SK-N-SH (cell line): ENCODE data around the gene GABRE. TPM values are rescaled to one million over a fixed set of nuclear protein-coding genes. Genes with fewer than 3 reads are reported as not detected.

Source experiments
- CTCF ChIA-PET: fragments of 300-600, 350-600 bp; formaldehyde crosslinking; extraction: SDS; loops from one replicate; lab custom pipeline; 2021; lab: Yijun Ruan, JAX
- POLR2A ChIA-PET: fragments of 350-600 bp; sonication (Branson Sonifier 250); formaldehyde crosslinking; extraction: SDS; loops from one replicate; lab custom pipeline; 2020; ENCODE audit warnings: antibody characterized with exemption, inconsistent platforms; lab: Yijun Ruan, JAX
- DNase-seq: peaks from one replicate; pipeline ENCODE4 v3.0.0; 2012
- H2AFZ ChIP-seq: fragments of 200-600 bp; sonication (generic); 2 replicates; pipeline ENCODE4 v1.8.1; 2016; ENCODE audit warnings: antibody characterized with exemption, mild to moderate bottlenecking, low read depth
- H3F3A ChIP-seq: fragments of 200-600 bp; sonication (generic); replicated peaks from 2 replicates; pipeline ENCODE3; 2016; ENCODE audit warnings: antibody characterized with exemption, mild to moderate bottlenecking; ENCODE audit not compliant: insufficient read depth
- H3K27ac ChIP-seq, 2 experiments: fragments of 200-500 bp in 1 of 2; fragments of 200-600 bp in 1 of 2; sonication (Bioruptor generic) in 1 of 2; sonication (generic), shearing (Covaris generic) in 1 of 2; 2 replicates each; pipeline versions ENCODE4 v1.5.1 to v1.6.1; 2014 to 2016; ENCODE audit warnings: low read depth in 2 of 2, inconsistent platforms in 1 of 2, low read length in 1 of 2, mild to moderate bottlenecking in 1 of 2, mixed read lengths in 1 of 2
- H3K27me3 ChIP-seq: fragments of 200-600 bp; sonication (generic), shearing (Covaris generic); 2 replicates; pipeline ENCODE4 v1.6.1; 2016; ENCODE audit warnings: mixed run types; ENCODE audit not compliant: insufficient read depth
- H3K36me3 ChIP-seq, 2 experiments: fragments of 200-500 bp in 1 of 2; fragments of 200-600 bp in 1 of 2; sonication (Bioruptor generic) in 1 of 2; sonication (generic) in 1 of 2; replicated peaks in 1 of 2; 2 replicates each; pipeline versions ENCODE3 to v1.5.1; 2014 to 2016; ENCODE audit warnings: low read length in 1 of 2, mild to moderate bottlenecking in 1 of 2; ENCODE audit not compliant: insufficient read depth in 2 of 2, control insufficient read depth in 1 of 2
- H3K4me1 ChIP-seq, 2 experiments: fragments of 200-500 bp in 1 of 2; fragments of 200-600 bp in 1 of 2; sonication (Bioruptor generic) in 1 of 2; sonication (generic), shearing (Covaris generic) in 1 of 2; 2 replicates each; pipeline versions ENCODE4 v1.5.1 to v1.6.1; 2014 to 2016; ENCODE audit warnings: low read depth in 1 of 2, low read length in 1 of 2, mixed run types in 1 of 2; ENCODE audit not compliant: insufficient read depth in 2 of 2, control insufficient read depth in 1 of 2
- H3K4me2 ChIP-seq: fragments of 200-600 bp; sonication (generic), shearing (Covaris generic); 2 replicates; pipeline ENCODE4 v1.6.1; 2017; ENCODE audit warnings: mixed run types
- H3K4me3 ChIP-seq, 2 experiments: fragments of 200-500 bp in 1 of 2; fragments of 200-600 bp in 1 of 2; sonication (Bioruptor generic) in 1 of 2; sonication (generic), shearing (Covaris generic) in 1 of 2; 2 replicates each; pipeline versions ENCODE4 v1.5.1 to v1.8.1; 2014 to 2016; ENCODE audit warnings: low read depth in 2 of 2, inconsistent platforms in 1 of 2, low read length in 1 of 2, mild to moderate bottlenecking in 1 of 2, mixed read lengths in 1 of 2, moderate library complexity in 1 of 2
- H3K79me2 ChIP-seq: fragments of 200-600 bp; sonication (generic); 2 replicates; pipeline ENCODE4 v1.8.1; 2017; ENCODE audit warnings: mild to moderate bottlenecking; ENCODE audit not compliant: insufficient read depth
- H3K9ac ChIP-seq: fragments of 200-600 bp; sonication (generic); 2 replicates; pipeline ENCODE4 v1.6.1; 2017; ENCODE audit warnings: mixed run types
- H3K9me2 ChIP-seq: fragments of 200-600 bp; sonication (generic); 2 replicates; pipeline ENCODE4 v1.6.1; 2017; ENCODE audit warnings: mixed run types
- H3K9me3 ChIP-seq: fragments of 200-600 bp; sonication (generic); 2 replicates; pipeline ENCODE4 v1.6.1; 2017; ENCODE audit warnings: mixed run types, mild to moderate bottlenecking, moderate library complexity
- H4K20me1 ChIP-seq: fragments of 200-600 bp; sonication (generic); 2 replicates; pipeline ENCODE4 v1.6.1; 2017; ENCODE audit warnings: mild to moderate bottlenecking, mixed run types; ENCODE audit not compliant: insufficient read depth
- ELF1 ChIP-seq: IDR thresholded peaks from 2 replicates; pipeline ENCODE4 v1.4.0; 2012
- EP300 ChIP-seq, 2 experiments: IDR thresholded peaks; 2 replicates each; pipeline versions ENCODE4 v1.4.0 to v1.6.1; 2012; ENCODE audit warnings: borderline replicate concordance in 1 of 2, low read depth in 1 of 2, low read length in 1 of 2
- FOSL2 ChIP-seq: IDR thresholded peaks from 2 replicates; pipeline ENCODE4 v1.4.0; 2012; ENCODE audit warnings: low read depth, mild to moderate bottlenecking, moderate library complexity, borderline replicate concordance
- FOXJ3 ChIP-seq: sonication (generic); formaldehyde crosslinking; IDR thresholded peaks from 2 replicates; pipeline ENCODE4 v1.5.1; 2020; ENCODE audit warnings: mild to moderate bottlenecking, missing genetic modification reagents
- FOXM1 ChIP-seq: IDR thresholded peaks from 2 replicates; pipeline ENCODE4 v1.4.0; 2012; ENCODE audit warnings: low read depth, mild to moderate bottlenecking
- MEF2A ChIP-seq: IDR thresholded peaks from 2 replicates; pipeline ENCODE4 v1.4.0; 2012; ENCODE audit warnings: low read depth, borderline replicate concordance
- NRF1 ChIP-seq: IDR thresholded peaks from 2 replicates; pipeline ENCODE4 v1.6.1; 2012; ENCODE audit warnings: low read depth, mild to moderate bottlenecking, low read length
- RCOR1 ChIP-seq: fragments of 150-350 bp; IDR thresholded peaks from 2 replicates; pipeline ENCODE4 v1.6.1; 2017; ENCODE audit warnings: antibody characterized with exemption, low read length
- RFX5 ChIP-seq: IDR thresholded peaks from 2 replicates; pipeline ENCODE4 v1.6.1; 2012; ENCODE audit warnings: mild to moderate bottlenecking, improper control_type of control experiment, low read length
- SIN3A ChIP-seq: IDR thresholded peaks from 2 replicates; pipeline ENCODE4 v1.6.1; 2012; ENCODE audit warnings: low read depth, mild to moderate bottlenecking, low read length, moderate library complexity, borderline replicate concordance
- SMC3 ChIP-seq: IDR thresholded peaks from 2 replicates; pipeline ENCODE4 v1.6.1; 2012; ENCODE audit warnings: low read depth, low read length, improper control_type of control experiment
- TCF12 ChIP-seq: IDR thresholded peaks from 2 replicates; pipeline ENCODE4 v1.4.0; 2012
- YY1 ChIP-seq: IDR thresholded peaks from 2 replicates; pipeline ENCODE4 v1.4.0; 2012; ENCODE audit warnings: low read depth, mild to moderate bottlenecking
- WGBS: methylation state at CpG from one replicate; pipeline ENCODE4 v1.1.6; 2017; ENCODE audit warnings: low lambda C conversion rate; 5-methylcytosine and 5-hydroxymethylcytosine counted together
- polyA plus RNA-seq, 3 experiments: library from polyadenylated mRNA; depleted of rRNA; stranded (reverse); fragments of >200 nt; gene quantifications; 2 replicates each; pipeline ENCODE4 v1.2.3, GENCODE V29; 2012
- TF ChIP-seq, protein P1 (sequence below): fragments of 150-350 bp; IDR thresholded peaks from 2 replicates; pipeline ENCODE4 v1.6.1; 2017; ENCODE audit warnings: antibody characterized with exemption, low read length, low read depth, borderline replicate concordance
- TF ChIP-seq, protein P2 (sequence below): IDR thresholded peaks from 2 replicates; pipeline ENCODE4 v1.4.0; 2012; ENCODE audit warnings: low read depth, borderline replicate concordance
- TF ChIP-seq, protein P3 (sequence below): fragments of 150-350 bp; IDR thresholded peaks from 2 replicates; pipeline ENCODE4 v1.6.1; 2016; ENCODE audit warnings: mild to moderate bottlenecking, low read depth, low read length
- TF ChIP-seq, protein P4 (sequence below): IDR thresholded peaks from 2 replicates; pipeline ENCODE4 v1.4.0; 2012; ENCODE audit warnings: low read depth, borderline replicate concordance
- TF ChIP-seq, protein P5 (sequence below): IDR thresholded peaks from 2 replicates; pipeline ENCODE4; 2012
- TF ChIP-seq, protein P6 (sequence below): fragments of 200-600 bp; sonication (generic); IDR thresholded peaks from 2 replicates; pipeline ENCODE4 v1.6.1; 2017; ENCODE audit warnings: antibody characterized with exemption, mild to moderate bottlenecking, moderate library complexity

The GABRE gene
- polyA plus RNA-seq, 1 of the 3 experiments (the other 2 are of a cell fraction), result 8.1 TPM

DNA sequence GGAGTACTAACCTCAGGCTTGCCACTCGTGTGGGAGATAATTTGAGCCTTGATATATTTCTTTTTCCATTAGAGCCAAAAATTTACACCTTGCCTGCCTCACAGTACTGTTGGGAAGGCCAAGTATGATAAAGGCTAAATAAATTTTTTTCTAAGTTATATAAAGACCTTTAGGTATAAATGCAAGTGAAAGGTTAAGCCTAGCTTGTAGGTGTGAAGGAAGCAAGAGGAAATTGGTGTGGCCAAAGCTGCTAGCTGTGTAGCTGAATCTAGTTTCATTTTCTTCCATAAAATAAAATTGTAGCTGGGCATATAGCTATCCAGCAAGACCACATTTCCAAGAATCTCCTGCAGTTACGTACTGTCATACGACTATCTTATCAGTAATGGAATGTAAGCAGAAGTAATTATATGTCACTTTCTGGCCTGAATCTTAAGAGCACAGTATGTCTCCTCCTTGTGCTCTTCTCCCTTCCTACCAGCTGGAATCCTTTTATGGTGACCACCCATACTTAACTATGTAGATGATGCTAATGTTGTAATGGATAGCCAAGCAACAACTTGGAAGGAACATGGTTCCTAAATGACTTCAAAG is 14.3 kb upstream of the GABRE start:
- ChIA-PET POLR2A (no interaction called here), CTCF (no interaction called here)
- no peaks in the 10 kb centered on the region for H3K9me3 ChIP-seq
- no peaks in the 10 kb centered on the region for H3K9me2 ChIP-seq
- no peaks in the 10 kb centered on the region for H4K20me1 ChIP-seq
- H3K27me3 ChIP-seq, result no peaks in the 10 kb centered on the region
- WGBS, result 20% methylated on average over 3 of the region's 3 CpGs
- no peaks in the 10 kb centered on the region for H3K79me2 ChIP-seq
- H3F3A ChIP-seq, result peaks cover 12% of the 10 kb centered on the region
- peaks cover 0 to 9% of the 10 kb centered on the region in 2 experiments; a peak in 1 of 4 replicates for H3K4me1 ChIP-seq
- H2AFZ ChIP-seq, result no peak overlapping the region
- TF ChIP-seq FOXM1 (no peak), FOSL2 (no peak), SMC3 (no peak), ELF1 (no peak), TCF12 (no peak)
- TF ChIP-seq, protein P1, sequence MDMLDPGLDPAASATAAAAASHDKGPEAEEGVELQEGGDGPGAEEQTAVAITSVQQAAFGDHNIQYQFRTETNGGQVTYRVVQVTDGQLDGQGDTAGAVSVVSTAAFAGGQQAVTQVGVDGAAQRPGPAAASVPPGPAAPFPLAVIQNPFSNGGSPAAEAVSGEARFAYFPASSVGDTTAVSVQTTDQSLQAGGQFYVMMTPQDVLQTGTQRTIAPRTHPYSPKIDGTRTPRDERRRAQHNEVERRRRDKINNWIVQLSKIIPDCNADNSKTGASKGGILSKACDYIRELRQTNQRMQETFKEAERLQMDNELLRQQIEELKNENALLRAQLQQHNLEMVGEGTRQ, result no peak
- TF ChIP-seq, protein P2, sequence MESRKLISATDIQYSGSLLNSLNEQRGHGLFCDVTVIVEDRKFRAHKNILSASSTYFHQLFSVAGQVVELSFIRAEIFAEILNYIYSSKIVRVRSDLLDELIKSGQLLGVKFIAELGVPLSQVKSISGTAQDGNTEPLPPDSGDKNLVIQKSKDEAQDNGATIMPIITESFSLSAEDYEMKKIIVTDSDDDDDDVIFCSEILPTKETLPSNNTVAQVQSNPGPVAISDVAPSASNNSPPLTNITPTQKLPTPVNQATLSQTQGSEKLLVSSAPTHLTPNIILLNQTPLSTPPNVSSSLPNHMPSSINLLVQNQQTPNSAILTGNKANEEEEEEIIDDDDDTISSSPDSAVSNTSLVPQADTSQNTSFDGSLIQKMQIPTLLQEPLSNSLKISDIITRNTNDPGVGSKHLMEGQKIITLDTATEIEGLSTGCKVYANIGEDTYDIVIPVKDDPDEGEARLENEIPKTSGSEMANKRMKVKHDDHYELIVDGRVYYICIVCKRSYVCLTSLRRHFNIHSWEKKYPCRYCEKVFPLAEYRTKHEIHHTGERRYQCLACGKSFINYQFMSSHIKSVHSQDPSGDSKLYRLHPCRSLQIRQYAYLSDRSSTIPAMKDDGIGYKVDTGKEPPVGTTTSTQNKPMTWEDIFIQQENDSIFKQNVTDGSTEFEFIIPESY, result no peak
- TF ChIP-seq, protein P3, sequence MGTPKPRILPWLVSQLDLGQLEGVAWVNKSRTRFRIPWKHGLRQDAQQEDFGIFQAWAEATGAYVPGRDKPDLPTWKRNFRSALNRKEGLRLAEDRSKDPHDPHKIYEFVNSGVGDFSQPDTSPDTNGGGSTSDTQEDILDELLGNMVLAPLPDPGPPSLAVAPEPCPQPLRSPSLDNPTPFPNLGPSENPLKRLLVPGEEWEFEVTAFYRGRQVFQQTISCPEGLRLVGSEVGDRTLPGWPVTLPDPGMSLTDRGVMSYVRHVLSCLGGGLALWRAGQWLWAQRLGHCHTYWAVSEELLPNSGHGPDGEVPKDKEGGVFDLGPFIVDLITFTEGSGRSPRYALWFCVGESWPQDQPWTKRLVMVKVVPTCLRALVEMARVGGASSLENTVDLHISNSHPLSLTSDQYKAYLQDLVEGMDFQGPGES, result no peak
- no peak overlapping the region for H3K4me2 ChIP-seq
- no peaks in the 10 kb centered on the region for H3K36me3 ChIP-seq
- no peak overlapping the region for H3K4me3 ChIP-seq
- no peak overlapping the region for H3K27ac ChIP-seq
- no peak overlapping the region for H3K9ac ChIP-seq
- no peak for DNase-seq

DNA sequence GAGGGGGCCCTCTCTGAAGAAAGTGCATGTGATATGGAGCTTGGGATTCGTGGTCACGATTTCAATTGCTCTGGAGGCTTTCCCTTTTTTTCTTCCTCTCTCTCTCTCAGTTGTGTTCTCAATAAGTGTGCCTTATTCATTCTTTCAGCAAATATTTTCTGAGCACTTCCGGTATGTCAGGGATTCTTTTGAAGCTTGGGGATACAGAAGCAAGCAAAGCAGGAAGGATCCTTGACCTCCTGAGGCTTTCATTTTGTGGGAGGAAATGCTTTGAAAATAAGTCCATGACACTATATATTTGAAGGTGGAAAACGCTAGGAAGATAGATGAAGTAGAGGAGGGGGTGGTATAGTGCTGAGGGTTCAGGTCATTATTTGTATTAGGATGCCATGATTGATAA is 12.6 kb upstream of the GABRE start:
- Histone ChIP-seq H3K4me2 (no peak overlapping the region), H3K27ac (no peak overlapping the region), H3K4me1 (peaks cover 0 to 13% of the 10 kb centered on the region in 2 experiments; a peak in 1 of 4 replicates), H3K4me3 (no peak overlapping the region), H3K27me3 (no peaks in the 10 kb centered on the region), H3K9ac (no peak overlapping the region), H2AFZ (no peak overlapping the region), H3K79me2 (no peaks in the 10 kb centered on the region), H3K36me3 (no peaks in the 10 kb centered on the region), H4K20me1 (no peaks in the 10 kb centered on the region), H3F3A (peaks cover 16% of the 10 kb centered on the region), H3K9me3 (no peaks in the 10 kb centered on the region), H3K9me2 (no peaks in the 10 kb centered on the region)
- POLR2A ChIA-PET, result no interaction called here
- CTCF ChIA-PET, result no interaction called here
- no peak for DNase-seq
- 18% methylated on average over 4 of the region's 4 CpGs for WGBS
- TF ChIP-seq SIN3A (no peak), MEF2A (no peak), NRF1 (no peak), YY1 (no peak), RFX5 (no peak), FOXM1 (no peak), FOXJ3 (CRISPR knock-in tag) (no peak), RCOR1 (no peak), EP300 (IDR thresholded peaks at IDR 0.05; ENCODE audit: borderline replicate concordance in 1 of 2, low read depth in 1 of 2, low read length in 1 of 2) (no peak)
- TF ChIP-seq, protein P4, sequence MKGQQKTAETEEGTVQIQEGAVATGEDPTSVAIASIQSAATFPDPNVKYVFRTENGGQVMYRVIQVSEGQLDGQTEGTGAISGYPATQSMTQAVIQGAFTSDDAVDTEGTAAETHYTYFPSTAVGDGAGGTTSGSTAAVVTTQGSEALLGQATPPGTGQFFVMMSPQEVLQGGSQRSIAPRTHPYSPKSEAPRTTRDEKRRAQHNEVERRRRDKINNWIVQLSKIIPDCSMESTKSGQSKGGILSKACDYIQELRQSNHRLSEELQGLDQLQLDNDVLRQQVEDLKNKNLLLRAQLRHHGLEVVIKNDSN, result no peak
- TF ChIP-seq, protein P5, sequence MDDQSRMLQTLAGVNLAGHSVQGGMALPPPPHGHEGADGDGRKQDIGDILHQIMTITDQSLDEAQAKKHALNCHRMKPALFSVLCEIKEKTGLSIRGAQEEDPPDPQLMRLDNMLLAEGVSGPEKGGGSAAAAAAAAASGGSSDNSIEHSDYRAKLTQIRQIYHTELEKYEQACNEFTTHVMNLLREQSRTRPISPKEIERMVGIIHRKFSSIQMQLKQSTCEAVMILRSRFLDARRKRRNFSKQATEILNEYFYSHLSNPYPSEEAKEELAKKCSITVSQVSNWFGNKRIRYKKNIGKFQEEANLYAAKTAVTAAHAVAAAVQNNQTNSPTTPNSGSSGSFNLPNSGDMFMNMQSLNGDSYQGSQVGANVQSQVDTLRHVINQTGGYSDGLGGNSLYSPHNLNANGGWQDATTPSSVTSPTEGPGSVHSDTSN, result no peak
- TF ChIP-seq, protein P6, sequence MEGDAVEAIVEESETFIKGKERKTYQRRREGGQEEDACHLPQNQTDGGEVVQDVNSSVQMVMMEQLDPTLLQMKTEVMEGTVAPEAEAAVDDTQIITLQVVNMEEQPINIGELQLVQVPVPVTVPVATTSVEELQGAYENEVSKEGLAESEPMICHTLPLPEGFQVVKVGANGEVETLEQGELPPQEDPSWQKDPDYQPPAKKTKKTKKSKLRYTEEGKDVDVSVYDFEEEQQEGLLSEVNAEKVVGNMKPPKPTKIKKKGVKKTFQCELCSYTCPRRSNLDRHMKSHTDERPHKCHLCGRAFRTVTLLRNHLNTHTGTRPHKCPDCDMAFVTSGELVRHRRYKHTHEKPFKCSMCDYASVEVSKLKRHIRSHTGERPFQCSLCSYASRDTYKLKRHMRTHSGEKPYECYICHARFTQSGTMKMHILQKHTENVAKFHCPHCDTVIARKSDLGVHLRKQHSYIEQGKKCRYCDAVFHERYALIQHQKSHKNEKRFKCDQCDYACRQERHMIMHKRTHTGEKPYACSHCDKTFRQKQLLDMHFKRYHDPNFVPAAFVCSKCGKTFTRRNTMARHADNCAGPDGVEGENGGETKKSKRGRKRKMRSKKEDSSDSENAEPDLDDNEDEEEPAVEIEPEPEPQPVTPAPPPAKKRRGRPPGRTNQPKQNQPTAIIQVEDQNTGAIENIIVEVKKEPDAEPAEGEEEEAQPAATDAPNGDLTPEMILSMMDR, result no peak
- TF ChIP-seq, protein P3, result no peak
